T-helper 17 cell (primary cell): ENCODE data around the gene CHAT. TPM values are rescaled to one million over a fixed set of nuclear protein-coding genes. Genes with fewer than 3 reads are reported as not detected.

Source experiments
- ATAC-seq: fragments of 150-1000 bp; cut with Tn5 transposase; 2 replicates; pipeline ENCODE4 v1.10.0; 2021; ENCODE audit warnings: mild to moderate bottlenecking, moderate library complexity
- DNase-seq, 3 donors: peaks; one replicate each; pipeline versions ENCODE4 v3.0.0 to v3.0.0-alpha.2; 2020 to 2021
- H3K9me3 ChIP-seq: one replicate; pipeline ENCODE4 v1.7.0; 2013; ENCODE audit warnings: low read length, mild to moderate bottlenecking; ENCODE audit not compliant: control insufficient read depth, poor library complexity, severe bottlenecking
- H3K27ac Mint-ChIP-seq: one replicate; pipeline ENCODE4 v1.8.0; 2022; ENCODE audit warnings: mild to moderate bottlenecking, moderate library complexity, mixed read lengths
- H3K27me3 Mint-ChIP-seq: one replicate; pipeline ENCODE4 v1.8.0; 2022; ENCODE audit warnings: mixed read lengths
- H3K36me3 Mint-ChIP-seq: one replicate; pipeline ENCODE4 v1.8.0; 2022; ENCODE audit warnings: low read depth, mixed read lengths
- H3K4me1 Mint-ChIP-seq: one replicate; pipeline ENCODE4 v1.8.0; 2022; ENCODE audit warnings: mild to moderate bottlenecking, mixed read lengths
- H3K4me3 Mint-ChIP-seq: one replicate; pipeline ENCODE4 v1.8.0; 2022; ENCODE audit warnings: mild to moderate bottlenecking, moderate library complexity, mixed read lengths
- total RNA-seq, 4 donors: library from RNA in 2 of 4; stranded (reverse) in 2 of 4; gene quantifications; one replicate each; pipeline ENCODE4 v1.2.3 and lab custom pipeline; 2022 to 2026

Gene CHAT
- total RNA-seq, 2 donors from 2014 or later: not detected

DNA sequence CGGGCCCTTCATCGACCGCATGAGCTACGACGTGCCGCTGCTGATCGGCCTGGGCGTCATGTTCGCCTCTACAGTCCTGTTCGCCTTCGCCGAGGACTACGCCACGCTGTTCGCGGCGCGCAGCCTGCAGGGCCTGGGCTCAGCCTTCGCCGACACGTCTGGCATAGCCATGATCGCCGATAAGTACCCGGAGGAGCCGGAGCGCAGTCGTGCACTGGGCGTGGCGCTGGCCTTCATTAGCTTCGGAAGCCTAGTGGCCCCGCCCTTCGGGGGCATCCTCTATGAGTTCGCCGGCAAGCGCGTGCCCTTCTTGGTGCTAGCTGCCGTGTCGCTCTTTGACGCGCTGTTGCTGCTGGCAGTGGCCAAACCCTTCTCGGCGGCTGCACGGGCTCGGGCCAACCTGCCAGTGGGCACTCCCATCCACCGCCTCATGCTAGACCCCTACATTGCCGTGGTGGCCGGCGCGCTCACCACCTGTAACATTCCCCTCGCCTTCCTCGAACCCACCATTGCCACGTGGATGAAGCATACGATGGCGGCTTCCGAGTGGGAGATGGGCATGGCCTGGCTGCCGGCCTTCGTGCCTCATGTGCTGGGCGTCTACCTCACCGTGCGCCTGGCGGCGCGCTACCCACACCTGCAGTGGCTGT, 2.5 kb upstream of the CHAT start:
- Mint-ChIP-seq H3K36me3 (peaks cover 3% of the 10 kb centered on the region), H3K27ac (no peak overlapping the region), H3K4me1 (peaks cover 5% of the 10 kb centered on the region), H3K27me3 (peaks cover 71% of the 10 kb centered on the region), H3K4me3 (no peak overlapping the region)
- no peaks in the 10 kb centered on the region for H3K9me3 ChIP-seq
- no peak for ATAC-seq
- no peak for DNase-seq

DNA sequence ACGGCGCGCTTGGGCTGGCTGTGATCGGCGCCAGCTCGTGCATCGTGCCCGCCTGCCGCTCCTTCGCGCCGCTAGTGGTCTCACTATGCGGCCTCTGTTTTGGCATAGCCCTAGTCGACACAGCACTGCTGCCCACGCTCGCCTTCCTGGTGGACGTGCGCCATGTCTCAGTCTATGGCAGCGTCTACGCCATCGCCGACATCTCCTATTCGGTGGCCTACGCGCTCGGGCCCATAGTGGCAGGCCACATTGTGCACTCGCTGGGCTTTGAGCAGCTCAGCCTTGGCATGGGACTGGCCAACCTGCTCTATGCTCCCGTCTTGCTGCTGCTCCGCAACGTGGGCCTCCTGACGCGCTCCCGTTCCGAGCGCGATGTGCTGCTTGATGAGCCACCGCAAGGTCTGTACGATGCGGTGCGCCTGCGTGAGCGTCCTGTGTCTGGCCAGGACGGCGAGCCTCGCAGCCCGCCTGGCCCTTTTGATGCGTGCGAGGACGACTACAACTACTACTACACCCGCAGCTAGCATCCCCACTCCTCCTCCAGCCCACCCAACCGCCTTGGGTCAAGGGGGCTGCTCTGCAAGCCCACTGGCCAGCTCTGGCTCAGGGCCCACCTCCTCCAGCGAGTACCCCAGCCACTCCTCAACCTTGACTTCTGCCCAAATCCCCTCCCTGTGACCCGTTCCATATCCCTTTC, 1.9 kb upstream of the CHAT start:
- Mint-ChIP-seq H3K27ac (no peak overlapping the region), H3K4me3 (no peak overlapping the region), H3K36me3 (peaks cover 3% of the 10 kb centered on the region), H3K4me1 (peaks cover 5% of the 10 kb centered on the region), H3K27me3 (peaks cover 77% of the 10 kb centered on the region)
- no peak for ATAC-seq
- H3K9me3 ChIP-seq: no peaks in the 10 kb centered on the region
- no peak for DNase-seq

- peaks cover 77% of the 10 kb centered on the region for H3K27me3 Mint-ChIP-seq
- ATAC-seq (no peak), DNase-seq (no peak)
- peaks cover 5% of the 10 kb centered on the region for H3K4me1 Mint-ChIP-seq
- no peak overlapping the region for H3K4me3 Mint-ChIP-seq
- H3K36me3 Mint-ChIP-seq: peaks cover 3% of the 10 kb centered on the region
- no peak overlapping the region for H3K27ac Mint-ChIP-seq
- H3K9me3 ChIP-seq: no peaks in the 10 kb centered on the region
These were observed 1.2 kb upstream of the CHAT start for GRCh38 chr10:49612513-49613164.

DNA sequence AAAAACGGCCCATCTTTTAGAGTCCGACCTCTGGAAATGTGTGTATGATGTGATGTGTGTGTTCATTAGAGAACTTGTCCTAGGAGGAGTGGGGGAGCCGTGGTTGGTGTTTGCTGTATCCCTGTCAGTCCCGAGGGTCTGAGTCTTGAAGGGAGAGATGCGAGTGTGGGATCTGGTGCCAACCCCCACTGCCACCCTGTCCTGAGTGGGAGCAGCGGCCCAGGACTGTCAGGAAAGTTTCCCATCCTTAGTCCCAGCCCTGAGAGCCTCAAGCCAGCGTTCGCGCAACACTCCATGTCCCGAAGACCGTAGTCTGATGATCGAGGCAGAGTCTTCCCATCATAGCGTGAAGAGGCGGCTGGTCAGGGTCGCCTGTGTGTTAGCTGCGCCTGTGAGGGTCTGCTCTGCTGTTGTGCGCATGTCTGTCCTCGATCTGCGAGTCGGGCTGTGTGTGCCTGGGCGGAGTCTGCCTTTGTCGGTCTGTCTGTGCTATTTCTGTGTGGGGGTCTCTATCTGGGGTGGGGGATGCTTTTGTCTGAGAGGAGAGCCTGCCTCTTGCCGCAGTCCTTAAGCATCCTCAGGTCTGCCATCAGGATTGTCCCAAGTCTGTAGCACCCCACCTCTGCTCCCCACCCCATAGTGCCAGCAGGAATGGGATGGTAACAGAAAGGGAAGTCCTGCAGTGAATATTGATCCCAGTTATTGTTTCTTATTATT, 514 bp upstream of the CHAT start:
- peaks cover 5% of the 10 kb centered on the region for H3K4me1 Mint-ChIP-seq
- H3K27me3 Mint-ChIP-seq: peaks cover 78% of the 10 kb centered on the region
- peak overlapping the region; percentile 26 for H3K4me3 Mint-ChIP-seq
- no peak for ATAC-seq
- DNase-seq: no peak
- H3K9me3 ChIP-seq: no peaks in the 10 kb centered on the region
- peaks cover 3% of the 10 kb centered on the region for H3K36me3 Mint-ChIP-seq
- no peak overlapping the region for H3K27ac Mint-ChIP-seq

- Mint-ChIP-seq H3K36me3 (peaks cover 3% of the 10 kb centered on the region), H3K4me1 (peaks cover 5% of the 10 kb centered on the region), H3K27me3 (peaks cover 81% of the 10 kb centered on the region), H3K27ac (no peak overlapping the region), H3K4me3 (no peak overlapping the region)
- no peak for ATAC-seq
- H3K9me3 ChIP-seq: no peaks in the 10 kb centered on the region
- no peak for DNase-seq
These were observed 683 bp downstream of the CHAT start for GRCh38 chr10:49614242-49615198.

DNA sequence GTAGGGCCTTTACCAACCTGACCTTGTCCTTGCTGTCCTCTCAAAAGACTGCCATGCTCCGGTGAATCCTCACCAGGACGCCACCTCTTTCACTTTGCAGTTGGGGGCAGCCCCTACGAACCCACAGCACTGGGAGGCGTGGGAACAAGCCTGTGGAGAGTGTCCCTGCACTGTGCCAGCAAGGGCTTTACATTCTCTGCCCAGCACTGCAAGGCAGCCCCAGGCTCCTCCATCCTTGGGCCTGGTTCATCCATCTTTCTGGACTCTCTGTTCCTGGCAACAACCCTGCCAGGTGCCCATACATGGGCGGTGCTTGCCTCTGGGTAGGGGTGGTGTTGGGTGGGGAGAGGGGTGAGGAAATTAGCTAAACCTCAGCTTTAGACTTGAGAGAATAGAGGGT, 1.4 kb downstream of the CHAT start:
- ATAC-seq: no peak
- peaks cover 84% of the 10 kb centered on the region for H3K27me3 Mint-ChIP-seq
- no peak overlapping the region for H3K4me3 Mint-ChIP-seq
- H3K36me3 Mint-ChIP-seq: peaks cover 3% of the 10 kb centered on the region
- H3K27ac Mint-ChIP-seq: no peak overlapping the region
- H3K4me1 Mint-ChIP-seq: peaks cover 5% of the 10 kb centered on the region
- no peak for DNase-seq
- H3K9me3 ChIP-seq: no peaks in the 10 kb centered on the region

DNA sequence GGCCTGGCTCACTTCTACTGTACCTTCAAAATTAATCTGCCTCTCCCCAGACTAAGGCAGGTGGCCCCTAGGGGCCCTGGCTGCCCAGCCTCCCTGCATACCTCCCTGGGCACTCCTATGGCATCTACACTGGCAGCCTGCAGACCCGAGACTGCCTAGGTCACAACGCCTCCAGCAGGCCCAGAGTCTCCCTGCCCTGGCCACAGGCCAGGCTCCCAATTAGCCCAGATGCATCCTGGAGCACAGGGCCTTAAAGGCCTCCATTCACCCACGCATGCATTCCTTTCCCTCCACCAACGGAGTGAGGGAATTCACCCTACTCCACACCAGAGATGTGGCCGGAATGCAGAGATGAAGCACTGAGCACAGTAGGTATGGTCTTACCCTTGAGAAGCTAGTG, 1.9 kb downstream of the CHAT start:
- ATAC-seq (no peak), DNase-seq (no peak)
- H3K27ac Mint-ChIP-seq: no peak overlapping the region
- peaks cover 3% of the 10 kb centered on the region for H3K36me3 Mint-ChIP-seq
- no peaks in the 10 kb centered on the region for H3K9me3 ChIP-seq
- peaks cover 5% of the 10 kb centered on the region for H3K4me1 Mint-ChIP-seq
- no peak overlapping the region for H3K4me3 Mint-ChIP-seq
- H3K27me3 Mint-ChIP-seq: peaks cover 86% of the 10 kb centered on the region

DNA sequence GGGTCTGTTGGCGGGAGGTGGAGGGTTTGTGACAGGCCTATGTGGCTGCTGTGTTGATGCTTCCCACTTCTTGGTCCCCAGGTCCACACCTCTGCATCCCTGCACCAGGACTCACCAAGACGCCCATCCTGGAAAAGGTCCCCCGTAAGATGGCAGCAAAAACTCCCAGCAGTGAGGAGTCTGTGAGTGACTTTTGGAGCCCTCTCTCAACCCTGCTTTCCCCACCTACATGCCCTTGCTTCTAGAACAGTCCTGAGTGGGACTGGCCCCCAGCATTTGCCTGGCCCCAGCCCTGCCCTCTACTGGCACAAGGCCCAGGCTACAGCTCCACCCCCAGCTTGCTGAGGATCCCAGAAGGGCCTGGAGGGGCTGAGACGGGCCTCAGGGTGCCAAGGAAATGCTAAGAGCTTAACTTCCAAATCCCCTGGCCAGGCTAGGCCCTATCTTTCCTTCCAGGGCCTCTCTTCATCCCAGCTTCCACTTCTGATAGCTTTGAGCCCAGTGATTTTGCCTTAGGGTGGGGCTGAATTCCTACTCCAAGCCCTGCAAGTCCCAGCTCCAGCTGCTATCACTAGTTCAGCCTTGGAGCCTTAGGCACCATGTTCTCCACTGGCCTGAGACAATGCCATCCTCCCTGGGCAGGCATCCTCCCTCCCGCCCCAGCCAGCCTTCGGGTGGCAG, 2.7 kb downstream of the CHAT start:
- Mint-ChIP-seq H3K27ac (no peak overlapping the region), H3K27me3 (peaks cover 81% of the 10 kb centered on the region), H3K36me3 (peaks cover 3% of the 10 kb centered on the region), H3K4me1 (peaks cover 5% of the 10 kb centered on the region), H3K4me3 (no peak overlapping the region)
- no peaks in the 10 kb centered on the region for H3K9me3 ChIP-seq
- DNase-seq (no peak), ATAC-seq (no peak)

GRCh38 chr10:49617121-49618020, 3.5 kb downstream of the CHAT start:
- ATAC-seq: no peak
- DNase-seq: no peak
- H3K9me3 ChIP-seq: no peaks in the 10 kb centered on the region
- H3K27ac Mint-ChIP-seq: no peak overlapping the region
- H3K4me1 Mint-ChIP-seq: peaks cover 5% of the 10 kb centered on the region
- H3K36me3 Mint-ChIP-seq: peaks cover 3% of the 10 kb centered on the region
- no peak overlapping the region for H3K4me3 Mint-ChIP-seq
- peaks cover 77% of the 10 kb centered on the region for H3K27me3 Mint-ChIP-seq

GRCh38 chr10:49618821-49619220, 5.0 kb downstream of the CHAT start:
- peaks cover 70% of the 10 kb centered on the region for H3K27me3 Mint-ChIP-seq

DNA sequence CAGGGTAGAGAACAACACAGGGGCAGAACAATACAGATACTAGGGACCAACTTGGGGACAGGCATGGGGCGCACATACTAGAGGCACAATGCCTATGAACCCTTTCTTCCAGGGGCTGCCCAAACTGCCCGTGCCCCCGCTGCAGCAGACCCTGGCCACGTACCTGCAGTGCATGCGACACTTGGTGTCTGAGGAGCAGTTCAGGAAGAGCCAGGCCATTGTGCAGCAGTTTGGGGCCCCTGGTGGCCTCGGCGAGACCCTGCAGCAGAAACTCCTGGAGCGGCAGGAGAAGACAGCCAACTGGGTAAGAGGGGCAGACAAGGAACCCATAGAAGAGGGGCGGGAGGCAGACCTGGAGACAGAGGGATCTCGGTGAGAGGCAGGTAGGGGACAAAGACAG, 5.8 kb downstream of the CHAT start:
- peaks cover 65% of the 10 kb centered on the region for H3K27me3 Mint-ChIP-seq

More at GRCh38 chr10:49618821-49619220, 5.0 kb downstream of the CHAT start:
- ATAC-seq (no peak), DNase-seq (no peak)
- Mint-ChIP-seq H3K36me3 (no peaks in the 10 kb centered on the region), H3K4me1 (peaks cover 3% of the 10 kb centered on the region), H3K27ac (no peak overlapping the region), H3K4me3 (no peak overlapping the region)
- no peaks in the 10 kb centered on the region for H3K9me3 ChIP-seq

More for the DNA sequence above, 5.8 kb downstream of the CHAT start:
- H3K9me3 ChIP-seq: no peaks in the 10 kb centered on the region
- H3K4me1 Mint-ChIP-seq: peaks cover 2% of the 10 kb centered on the region
- no peak for ATAC-seq
- no peak overlapping the region for H3K27ac Mint-ChIP-seq
- no peaks in the 10 kb centered on the region for H3K36me3 Mint-ChIP-seq
- H3K4me3 Mint-ChIP-seq: no peak overlapping the region
- no peak for DNase-seq
